HepG2 (cell line): Measurements from ENCODE around the gene SMARCA5.
A peak's percentile ranks its signal among the peaks of the same experiment; 100 is the strongest.

Experiments used
- HMG20A ChIP-seq: IDR thresholded peaks from 2 replicates; pipeline ENCODE4 v1.6.1; 2016; ENCODE audit warnings: borderline replicate concordance
- ZNF383 ChIP-seq: sonication (generic); formaldehyde crosslinking; IDR thresholded peaks from 2 replicates; pipeline ENCODE4 v1.4.0; 2020; ENCODE audit warnings: missing genetic modification reagents, mild to moderate bottlenecking, borderline replicate concordance
- TF ChIP-seq, protein P1 (sequence below): sonication (generic); formaldehyde crosslinking; IDR thresholded peaks from 2 replicates; pipeline ENCODE4 v1.5.0; 2020; ENCODE audit warnings: mild to moderate bottlenecking, missing genetic modification reagents, moderate library complexity

- TF ChIP-seq, protein P1, sequence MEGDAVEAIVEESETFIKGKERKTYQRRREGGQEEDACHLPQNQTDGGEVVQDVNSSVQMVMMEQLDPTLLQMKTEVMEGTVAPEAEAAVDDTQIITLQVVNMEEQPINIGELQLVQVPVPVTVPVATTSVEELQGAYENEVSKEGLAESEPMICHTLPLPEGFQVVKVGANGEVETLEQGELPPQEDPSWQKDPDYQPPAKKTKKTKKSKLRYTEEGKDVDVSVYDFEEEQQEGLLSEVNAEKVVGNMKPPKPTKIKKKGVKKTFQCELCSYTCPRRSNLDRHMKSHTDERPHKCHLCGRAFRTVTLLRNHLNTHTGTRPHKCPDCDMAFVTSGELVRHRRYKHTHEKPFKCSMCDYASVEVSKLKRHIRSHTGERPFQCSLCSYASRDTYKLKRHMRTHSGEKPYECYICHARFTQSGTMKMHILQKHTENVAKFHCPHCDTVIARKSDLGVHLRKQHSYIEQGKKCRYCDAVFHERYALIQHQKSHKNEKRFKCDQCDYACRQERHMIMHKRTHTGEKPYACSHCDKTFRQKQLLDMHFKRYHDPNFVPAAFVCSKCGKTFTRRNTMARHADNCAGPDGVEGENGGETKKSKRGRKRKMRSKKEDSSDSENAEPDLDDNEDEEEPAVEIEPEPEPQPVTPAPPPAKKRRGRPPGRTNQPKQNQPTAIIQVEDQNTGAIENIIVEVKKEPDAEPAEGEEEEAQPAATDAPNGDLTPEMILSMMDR (CRISPR knock-in tag), result 0 out of 2 replicates have a peak, but pooled peaks have one; percentile 7
- no peak for TF ChIP-seq ZNF383
- TF ChIP-seq HMG20A (CRISPR knock-in tag), result no peak
These were observed 74.2 kb downstream of the SMARCA5 start for GRCh38 chr4:143587703-143588102.
